NCI-H1930 (cell line): ENCODE measurements around the gene CLEC11A.

Source experiments
- DNase-seq, 2 experiments: peaks; one replicate each; lab custom pipeline; 2025; lab: John Stamatoyannopoulos, UW

The CLEC11A gene

GRCh38 chr19:50723069-50723468 lies at the start of gene CLEC11A:
Gene CLEC11A (plus strand): TSS chr19:50723364. CDS start chr19:50723526, 162 bp downstream.
- no peak for DNase-seq

GRCh38 chr19:50676625-50677197 lies 46.5 kb upstream of the CLEC11A start:
- no peak for DNase-seq

GRCh38 chr19:50677636-50678035 lies 45.5 kb upstream of the CLEC11A start:
- DNase-seq = no peak

GRCh38 chr19:50678323-50678722 lies 44.8 kb upstream of the CLEC11A start:
- DNase-seq = no peak

- peak; percentile 86 to 90 for DNase-seq
Measured at GRCh38 chr19:50679177-50680125, 43.7 kb upstream of the CLEC11A start.

GRCh38 chr19:50686310-50687032 lies 36.7 kb upstream of the CLEC11A start:
- no peak for DNase-seq

GRCh38 chr19:50688766-50689165 lies 34.4 kb upstream of the CLEC11A start:
- no peak for DNase-seq

- no peak for DNase-seq
Measured at GRCh38 chr19:50690439-50690838, 32.7 kb upstream of the CLEC11A start.

- no peak for DNase-seq
Measured at GRCh38 chr19:50693064-50693975, 29.8 kb upstream of the CLEC11A start.

GRCh38 chr19:50694815-50695145 lies 28.4 kb upstream of the CLEC11A start:
- DNase-seq = no peak

GRCh38 chr19:50695251-50696093 lies 27.7 kb upstream of the CLEC11A start:
- peak; percentile 79 to 82 for DNase-seq

GRCh38 chr19:50696094-50696483 lies 27.1 kb upstream of the CLEC11A start:
- DNase-seq = no peak

GRCh38 chr19:50697414-50698124 lies 25.6 kb upstream of the CLEC11A start:
- no peak for DNase-seq

- DNase-seq = no peak
Measured at GRCh38 chr19:50701367-50701985, 21.7 kb upstream of the CLEC11A start.

GRCh38 chr19:50702158-50702870 lies 20.9 kb upstream of the CLEC11A start:
- no peak for DNase-seq

- no peak for DNase-seq
Measured at GRCh38 chr19:50702871-50703829, 20.0 kb upstream of the CLEC11A start.

GRCh38 chr19:50703915-50704796 lies 19.0 kb upstream of the CLEC11A start:
- DNase-seq = peak in 1 of 2 experiments; percentile 40
